Activated CD8-positive, alpha-beta T cell treated with anti-CD3 and anti-CD28 coated beads for 36 hours (primary cell): ENCODE results near the gene OR2AT4. TPM values are rescaled to one million over a fixed set of nuclear protein-coding genes. Genes with fewer than 3 reads are reported as not detected.
"Not testable (repeated sequence)": the region's sequence is repeated elsewhere in the genome, so short reads cannot be mapped to it uniquely, and the experiment has no call there.

Experiments used
- ATAC-seq: fragments of 200-7000 bp; cut with Tn5 transposase; one replicate; pipeline ENCODE4 v1.10.0; 2021; ENCODE audit warnings: mild to moderate bottlenecking, moderate library complexity
- CTCF ChIA-PET: fragments of 350-600 bp; sonication (Branson Sonifier 250); formaldehyde crosslinking; loops from one replicate; lab custom pipeline; 2021; ENCODE audit warnings: antibody characterized with exemption; lab: Charles Lee
- POLR2A ChIA-PET: fragments of 350-600 bp; sonication (Branson Sonifier 250); formaldehyde crosslinking; loops from one replicate; lab custom pipeline; 2021; ENCODE audit warnings: antibody characterized with exemption; lab: Charles Lee
- DNase-seq: peaks from one replicate; pipeline ENCODE4 v3.0.0-alpha.2; 2020
- H3K27ac Mint-ChIP-seq: one replicate; pipeline ENCODE4 v1.8.0; 2021; ENCODE audit warnings: mild to moderate bottlenecking, mixed read lengths
- H3K27me3 Mint-ChIP-seq: one replicate; pipeline ENCODE4 v1.8.0; 2021; ENCODE audit warnings: mixed read lengths
- H3K36me3 Mint-ChIP-seq: one replicate; pipeline ENCODE4 v1.8.0; 2021; ENCODE audit warnings: low read depth, mixed read lengths
- H3K4me1 Mint-ChIP-seq: one replicate; pipeline ENCODE4 v1.8.0; 2021; ENCODE audit warnings: low read depth, mixed read lengths
- H3K4me3 Mint-ChIP-seq: one replicate; pipeline ENCODE4 v1.8.0; 2021; ENCODE audit warnings: mild to moderate bottlenecking, moderate library complexity, mixed read lengths
- H3K9me3 Mint-ChIP-seq: one replicate; pipeline ENCODE4 v1.8.0; 2021; ENCODE audit warnings: mixed read lengths
- CTCF ChIP-seq: fragments of 200-600 bp; IDR thresholded peaks from one replicate; pipeline ENCODE4 v1.8.0; 2022; ENCODE audit warnings: antibody characterized with exemption, mild to moderate bottlenecking
- intact Hi-C: fragments of 100-400 bp; cut with micrococcal nuclease; formaldehyde crosslinking; loops from one replicate; pipeline ENCODE4 v1.10.0; 2022
- total RNA-seq, 2 experiments: library from RNA; stranded (reverse); gene quantifications; one replicate each; pipeline ENCODE4 v1.2.3, GENCODE V29; 2021

OR2AT4 gene
- total RNA-seq, 2 experiments from 2014 or later: not detected

- H3K9me3 Mint-ChIP-seq: peaks cover 12% of the 10 kb centered on the region
- no peak overlapping the region for H3K27ac Mint-ChIP-seq
- peaks cover 1% of the 10 kb centered on the region for H3K36me3 Mint-ChIP-seq
- intact Hi-C loops: no loop called here
- no peak for ATAC-seq
- ChIA-PET POLR2A (no interaction called here), CTCF (interaction anchor here (1.8 kb wide), 1 partner anchor 196 kb away, joined by 6 read pairs; no protein-coding TSS in a partner anchor)
- TF ChIP-seq CTCF: no peak
- H3K4me3 Mint-ChIP-seq: no peak overlapping the region
- H3K4me1 Mint-ChIP-seq: no peaks in the 10 kb centered on the region
- H3K27me3 Mint-ChIP-seq: peaks cover 7% of the 10 kb centered on the region
- DNase-seq: no peak
These were observed 44.2 kb downstream of the OR2AT4 start for GRCh38 chr11:75052457-75052856.

GRCh38 chr11:75051043-75051442 lies 45.6 kb downstream of the OR2AT4 start:
- Mint-ChIP-seq H3K27ac (no peak overlapping the region), H3K27me3 (peaks cover 7% of the 10 kb centered on the region), H3K4me3 (no peak overlapping the region), H3K9me3 (peaks cover 12% of the 10 kb centered on the region), H3K4me1 (no peaks in the 10 kb centered on the region), H3K36me3 (peaks cover 1% of the 10 kb centered on the region)
- TF ChIP-seq CTCF: no peak
- intact Hi-C loops: no loop called here
- no peak for DNase-seq
- POLR2A ChIA-PET: no interaction called here
- CTCF ChIA-PET: interaction anchor here (1.2 kb wide), 1 partner anchor 19 kb away, joined by 3 read pairs; no protein-coding TSS in a partner anchor
- ATAC-seq: no peak

DNA sequence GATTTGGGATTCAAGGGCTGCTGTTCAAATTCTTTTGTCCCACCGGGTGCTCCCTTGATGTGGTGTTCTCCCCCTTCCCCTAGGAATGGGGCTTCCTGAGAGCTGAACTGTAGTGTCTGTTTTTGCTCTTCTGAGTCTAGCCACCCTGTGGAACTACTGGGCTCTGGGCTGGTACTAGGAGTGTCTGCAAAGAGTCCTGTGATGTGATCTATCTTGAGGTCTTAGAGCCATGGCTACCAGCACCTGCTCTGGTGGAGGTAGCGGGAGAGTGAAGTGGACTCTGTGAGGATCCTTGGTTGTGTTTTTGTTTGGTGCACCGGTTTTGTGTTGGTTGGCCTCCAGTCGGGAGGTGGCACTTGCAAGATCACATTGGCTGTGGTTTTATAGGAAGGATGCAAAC lies 46.2 kb downstream of the OR2AT4 start:
- no peak for ATAC-seq
- POLR2A ChIA-PET: no interaction called here
- Mint-ChIP-seq H3K4me1 (no peaks in the 10 kb centered on the region), H3K27ac (no peak overlapping the region), H3K9me3 (peaks cover 12% of the 10 kb centered on the region), H3K36me3 (peaks cover 1% of the 10 kb centered on the region), H3K27me3 (peaks cover 7% of the 10 kb centered on the region), H3K4me3 (no peak overlapping the region)
- DNase-seq: no peak
- intact Hi-C loops: no loop called here
- TF ChIP-seq CTCF: no peak
- CTCF ChIA-PET: interaction anchor here (1.2 kb wide), 1 partner anchor 18 kb away, joined by 3 read pairs; no protein-coding TSS in a partner anchor

DNA sequence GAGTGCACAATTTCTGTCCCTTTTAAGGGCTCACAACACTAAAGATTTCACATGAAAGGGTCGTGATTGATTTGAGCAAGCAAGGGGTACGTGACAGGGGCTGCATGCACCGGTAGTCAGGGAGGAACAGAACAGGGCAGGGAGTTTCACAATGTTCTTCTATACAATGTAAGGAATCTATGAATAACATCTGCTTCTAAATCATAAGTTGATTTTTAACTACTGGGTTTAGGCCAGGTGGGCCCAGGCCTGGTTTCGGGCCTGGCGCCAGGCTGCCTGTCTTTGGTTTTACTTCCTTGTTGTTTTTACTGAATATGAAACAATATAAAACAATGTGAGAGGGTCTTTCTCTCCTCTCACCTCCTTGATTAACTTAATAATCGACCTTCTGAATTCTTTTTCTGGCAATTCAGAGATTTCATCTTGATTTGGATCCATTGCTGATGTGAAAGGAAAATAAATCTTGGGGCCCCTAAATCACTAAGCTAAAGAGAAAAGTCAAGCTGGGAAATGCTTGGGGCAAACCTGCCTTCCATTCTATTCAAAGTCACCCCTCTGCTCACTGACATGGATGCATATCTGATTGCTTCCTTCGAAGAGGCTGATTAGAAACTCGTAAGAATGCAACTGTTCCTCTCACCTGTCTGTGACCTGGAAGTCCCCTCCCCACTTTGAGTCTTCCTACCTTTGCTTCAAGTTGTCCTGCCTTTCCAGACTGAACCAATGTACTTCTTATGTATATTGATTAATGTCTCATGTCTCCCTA lies 47.0 kb downstream of the OR2AT4 start:
- DNase-seq, H3K36me3 Mint-ChIP-seq, H3K27ac Mint-ChIP-seq, POLR2A ChIA-PET, H3K4me1 Mint-ChIP-seq, intact Hi-C loops, H3K4me3 Mint-ChIP-seq, ATAC-seq, H3K27me3 Mint-ChIP-seq: not testable (repeated sequence)
- CTCF ChIA-PET: interaction anchor here (1.2 to 1.9 kb wide), 3 partner anchors 18 to 27 kb away, joined by 3 to 11 read pairs (median 4); no protein-coding TSS in a partner anchor
- peaks cover 12% of the 10 kb centered on the region for H3K9me3 Mint-ChIP-seq

DNA sequence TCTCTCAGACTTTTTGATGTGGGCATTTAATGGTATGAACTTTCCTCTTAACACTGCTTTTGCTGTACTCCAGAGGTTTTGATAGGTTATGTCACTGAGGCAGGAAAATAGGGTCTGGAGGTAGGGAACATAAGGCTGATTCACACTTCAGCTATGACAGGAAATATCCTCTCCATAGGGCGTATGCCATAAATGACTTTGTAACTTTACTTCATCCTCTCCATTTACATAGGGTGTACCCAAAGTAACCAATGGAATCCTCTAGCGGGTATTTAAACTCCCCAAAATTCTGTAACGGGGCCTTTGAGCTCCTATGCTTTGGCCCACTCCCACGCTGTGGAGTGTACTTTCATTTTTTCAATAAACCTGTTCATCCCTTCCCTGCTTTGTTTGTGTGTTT lies 49.5 kb downstream of the OR2AT4 start:
- intact Hi-C loops: no loop called here
- no peak for TF ChIP-seq CTCF
- no peaks in the 10 kb centered on the region for H3K36me3 Mint-ChIP-seq
- H3K9me3 Mint-ChIP-seq: no peaks in the 10 kb centered on the region
- no peak overlapping the region for H3K4me3 Mint-ChIP-seq
- H3K4me1 Mint-ChIP-seq: no peaks in the 10 kb centered on the region
- ATAC-seq (no peak), DNase-seq (no peak)
- ChIA-PET POLR2A (interaction anchor here (1.1 kb wide), 1 partner anchor 17 kb away, joined by 3 read pairs; no protein-coding TSS in a partner anchor), CTCF (interaction anchor here (1.6 kb wide), 1 partner anchor 16 kb away, joined by 4 read pairs; no protein-coding TSS in a partner anchor)
- no peak overlapping the region for H3K27ac Mint-ChIP-seq
- no peaks in the 10 kb centered on the region for H3K27me3 Mint-ChIP-seq

- ATAC-seq, DNase-seq, H3K4me3 Mint-ChIP-seq, H3K27ac Mint-ChIP-seq, H3K36me3 Mint-ChIP-seq, intact Hi-C loops, H3K9me3 Mint-ChIP-seq, H3K27me3 Mint-ChIP-seq, H3K4me1 Mint-ChIP-seq: not testable (repeated sequence)
- POLR2A ChIA-PET: interaction anchor here (1.1 kb wide), 1 partner anchor 17 kb away, joined by 3 read pairs; no protein-coding TSS in a partner anchor
- CTCF ChIA-PET: interaction anchor here (1.6 kb wide), 2 partner anchors 15 to 24 kb away, joined by 4 read pairs; no protein-coding TSS in a partner anchor
These were observed 50.0 kb downstream of the OR2AT4 start for GRCh38 chr11:75046668-75047067.

- H3K4me3 Mint-ChIP-seq, intact Hi-C loops, ATAC-seq, H3K27me3 Mint-ChIP-seq, H3K4me1 Mint-ChIP-seq, H3K27ac Mint-ChIP-seq, H3K36me3 Mint-ChIP-seq, H3K9me3 Mint-ChIP-seq, POLR2A ChIA-PET, DNase-seq, CTCF ChIA-PET: not testable (repeated sequence)
These were observed 52.1 kb downstream of the OR2AT4 start for GRCh38 chr11:75044381-75045170.
